NCI-H2107 (cell line): Measurements from ENCODE around the gene WDR7.

Experiments
- DNase-seq: peaks from one replicate; lab custom pipeline; 2025; lab: John Stamatoyannopoulos, UW

WDR7 gene

GRCh38 chr18:56650944-56651770 is at the start of gene WDR7:
TSS of gene WDR7 (plus strand) at chr18:56651359. CDS start at chr18:56672516, 21,157 bp downstream.
- peak; percentile 98 for DNase-seq

- DNase-seq = no peak
Observed at GRCh38 chr18:56606618-56607017, 44.5 kb upstream of the WDR7 start.

GRCh38 chr18:56615738-56616520 is 35.2 kb upstream of the WDR7 start:
- DNase-seq = no peak

- no peak for DNase-seq
Observed at GRCh38 chr18:56627991-56628390, 23.2 kb upstream of the WDR7 start.

GRCh38 chr18:56632070-56633022 is 18.8 kb upstream of the WDR7 start:
- DNase-seq = no peak

GRCh38 chr18:56635007-56635406 is 16.2 kb upstream of the WDR7 start:
- DNase-seq = no peak

- DNase-seq = no peak
Observed at GRCh38 chr18:56637176-56637575, 14.0 kb upstream of the WDR7 start.

GRCh38 chr18:56637711-56638231 is 13.4 kb upstream of the WDR7 start:
- no peak for DNase-seq

- DNase-seq = peak; percentile 99
Observed at GRCh38 chr18:56638232-56639103, 12.7 kb upstream of the WDR7 start, which contains the start of gene TXNL1. TSS of gene TXNL1 (minus strand) at chr18:56638592. CDS start at chr18:56638440, 152 bp downstream.

- DNase-seq = no peak
Observed at GRCh38 chr18:56639104-56639381, 12.1 kb upstream of the WDR7 start.

- DNase-seq = no peak
Observed at GRCh38 chr18:56639571-56639970, 11.6 kb upstream of the WDR7 start.

- DNase-seq = no peak
Observed at GRCh38 chr18:56641714-56642337, 9.3 kb upstream of the WDR7 start.

GRCh38 chr18:56643381-56643780 is 7.8 kb upstream of the WDR7 start:
- DNase-seq = no peak

- no peak for DNase-seq
Observed at GRCh38 chr18:56645415-56646016, 5.6 kb upstream of the WDR7 start.

- no peak for DNase-seq
Observed at GRCh38 chr18:56647071-56647470, 4.1 kb upstream of the WDR7 start.

- no peak for DNase-seq
Observed at GRCh38 chr18:56647951-56648893, 2.9 kb upstream of the WDR7 start.

GRCh38 chr18:56649996-56650395 is 1.2 kb upstream of the WDR7 start:
- no peak for DNase-seq

- DNase-seq = no peak
Observed at GRCh38 chr18:56651771-56652092, 573 bp downstream of the WDR7 start.

GRCh38 chr18:56652802-56653201 is 1.6 kb downstream of the WDR7 start:
- no peak for DNase-seq
